Activated naive CD4-positive, alpha-beta T cell treated with anti-CD3 and anti-CD28 coated beads, Interleukin-2, amount 10 ng/mL, durations not matched to agents 7 days and 5 days (primary cell): Measurements from ENCODE around the gene TCEA2.

ENCODE experiments used
- CTCF ChIA-PET: fragments of 350-600 bp; sonication (Branson Sonifier 250); formaldehyde crosslinking; loops from one replicate; lab custom pipeline; 2021; ENCODE audit warnings: antibody characterized with exemption; lab: Charles Lee
- DNase-seq: peaks from one replicate; pipeline ENCODE4 v3.0.0-alpha.2; 2020
- H3K27ac Mint-ChIP-seq: one replicate; pipeline ENCODE4 v1.8.0; 2021; ENCODE audit warnings: mild to moderate bottlenecking, moderate library complexity, mixed read lengths
- H3K27me3 Mint-ChIP-seq: one replicate; pipeline ENCODE4 v1.8.0; 2021; ENCODE audit warnings: mild to moderate bottlenecking, mixed read lengths
- H3K36me3 Mint-ChIP-seq: one replicate; pipeline ENCODE4 v1.8.0; 2021; ENCODE audit warnings: mixed read lengths
- H3K4me1 Mint-ChIP-seq: one replicate; pipeline ENCODE4 v1.8.0; 2021; ENCODE audit warnings: mixed read lengths
- H3K4me3 Mint-ChIP-seq: one replicate; pipeline ENCODE4 v1.8.0; 2021; ENCODE audit warnings: mild to moderate bottlenecking, moderate library complexity, mixed read lengths
- H3K9me3 Mint-ChIP-seq: one replicate; pipeline ENCODE4 v1.8.0; 2021; ENCODE audit warnings: mixed read lengths

TCEA2 gene

GRCh38 chr20:64107736-64108457, 44.9 kb downstream of the TCEA2 start:
- DNase-seq, result peak; percentile 16
- H3K9me3 Mint-ChIP-seq, result no peaks in the 10 kb centered on the region
- H3K4me3 Mint-ChIP-seq, result no peak overlapping the region
- H3K27me3 Mint-ChIP-seq, result peaks cover 50% of the 10 kb centered on the region
- no peaks in the 10 kb centered on the region for H3K4me1 Mint-ChIP-seq
- CTCF ChIA-PET, result interaction anchor here (0.7 to 4.9 kb wide), 3 partner anchors 8 to 13 kb away, joined by 3 to 28 read pairs (median 6); no protein-coding TSS in a partner anchor
- H3K36me3 Mint-ChIP-seq, result no peaks in the 10 kb centered on the region
- H3K27ac Mint-ChIP-seq, result no peak overlapping the region

- DNase-seq, result peak; percentile 16
- no peaks in the 10 kb centered on the region for H3K9me3 Mint-ChIP-seq
- peaks cover 49% of the 10 kb centered on the region for H3K27me3 Mint-ChIP-seq
- H3K4me1 Mint-ChIP-seq, result no peaks in the 10 kb centered on the region
- H3K36me3 Mint-ChIP-seq, result no peaks in the 10 kb centered on the region
- H3K27ac Mint-ChIP-seq, result peak overlapping the region; percentile 71
- CTCF ChIA-PET, result interaction anchor here (1.3 to 4.9 kb wide), 3 partner anchors 7 to 25 kb away, joined by 3 to 28 read pairs (median 6); partner anchors contain the start of gene LKAAEAR1
- no peak overlapping the region for H3K4me3 Mint-ChIP-seq
Measured at GRCh38 chr20:64108731-64109681, 46.0 kb downstream of the TCEA2 start.

- CTCF ChIA-PET, result interaction anchor here (1.3 to 4.9 kb wide), 4 partner anchors 8 to 26 kb away, joined by 3 to 28 read pairs (median 4); partner anchors contain the start of gene LKAAEAR1
- Mint-ChIP-seq H3K9me3 (no peaks in the 10 kb centered on the region), H3K4me3 (no peak overlapping the region), H3K36me3 (no peaks in the 10 kb centered on the region), H3K4me1 (no peaks in the 10 kb centered on the region), H3K27ac (no peak overlapping the region), H3K27me3 (peaks cover 40% of the 10 kb centered on the region)
- DNase-seq, result peak; percentile 4
Measured at GRCh38 chr20:64109831-64110391, 46.9 kb downstream of the TCEA2 start.

GRCh38 chr20:64110411-64111068, 47.5 kb downstream of the TCEA2 start:
- H3K4me3 Mint-ChIP-seq, result no peak overlapping the region

GRCh38 chr20:64111841-64112641, 49.0 kb downstream of the TCEA2 start:
- Mint-ChIP-seq H3K9me3 (no peaks in the 10 kb centered on the region), H3K4me1 (no peaks in the 10 kb centered on the region), H3K4me3 (no peak overlapping the region), H3K27ac (no peak overlapping the region), H3K36me3 (no peaks in the 10 kb centered on the region), H3K27me3 (peaks cover 32% of the 10 kb centered on the region)
- CTCF ChIA-PET, result interaction anchor here (0.9 to 4.9 kb wide), 3 partner anchors 9 to 616 kb away, joined by 3 to 28 read pairs (median 4); no protein-coding TSS in a partner anchor
- peak; percentile 20 for DNase-seq

More at GRCh38 chr20:64110411-64111068, 47.5 kb downstream of the TCEA2 start:
- no peaks in the 10 kb centered on the region for H3K36me3 Mint-ChIP-seq
- H3K9me3 Mint-ChIP-seq, result no peaks in the 10 kb centered on the region
- H3K27ac Mint-ChIP-seq, result no peak overlapping the region
- DNase-seq, result peak; percentile 18
- peaks cover 38% of the 10 kb centered on the region for H3K27me3 Mint-ChIP-seq
- H3K4me1 Mint-ChIP-seq, result no peaks in the 10 kb centered on the region
- CTCF ChIA-PET, result interaction anchor here (1.3 to 4.9 kb wide), 4 partner anchors 9 to 73 kb away, joined by 3 to 28 read pairs (median 5); no protein-coding TSS in a partner anchor

GRCh38 chr20:64112691-64113443, 49.9 kb downstream of the TCEA2 start:
- H3K9me3 Mint-ChIP-seq, result no peaks in the 10 kb centered on the region
- CTCF ChIA-PET, result interaction anchor here (0.9 to 4.9 kb wide), 2 partner anchors 8 to 617 kb away, joined by 3 to 28 read pairs; no protein-coding TSS in a partner anchor
- peaks cover 28% of the 10 kb centered on the region for H3K27me3 Mint-ChIP-seq
- H3K4me3 Mint-ChIP-seq, result no peak overlapping the region
- H3K27ac Mint-ChIP-seq, result no peak overlapping the region
- no peaks in the 10 kb centered on the region for H3K36me3 Mint-ChIP-seq
- DNase-seq, result peak; percentile 14
- no peaks in the 10 kb centered on the region for H3K4me1 Mint-ChIP-seq

GRCh38 chr20:64113444-64113775, 50.4 kb downstream of the TCEA2 start:
- CTCF ChIA-PET, result no interaction called here
- Mint-ChIP-seq H3K4me3 (no peak overlapping the region), H3K9me3 (no peaks in the 10 kb centered on the region), H3K4me1 (no peaks in the 10 kb centered on the region), H3K27me3 (peaks cover 23% of the 10 kb centered on the region), H3K27ac (no peak overlapping the region), H3K36me3 (no peaks in the 10 kb centered on the region)
- peak; percentile 15 for DNase-seq

GRCh38 chr20:64113796-64114355, 50.9 kb downstream of the TCEA2 start:
- H3K27ac Mint-ChIP-seq, result no peak overlapping the region
- H3K4me1 Mint-ChIP-seq, result no peaks in the 10 kb centered on the region
- CTCF ChIA-PET, result no interaction called here
- no peaks in the 10 kb centered on the region for H3K36me3 Mint-ChIP-seq
- no peaks in the 10 kb centered on the region for H3K9me3 Mint-ChIP-seq
- DNase-seq, result peak; percentile 16
- H3K4me3 Mint-ChIP-seq, result no peak overlapping the region
- H3K27me3 Mint-ChIP-seq, result peaks cover 21% of the 10 kb centered on the region

GRCh38 chr20:64114356-64114971, 51.5 kb downstream of the TCEA2 start:
- Mint-ChIP-seq H3K27ac (no peak overlapping the region), H3K36me3 (no peaks in the 10 kb centered on the region), H3K27me3 (peaks cover 18% of the 10 kb centered on the region), H3K9me3 (no peaks in the 10 kb centered on the region), H3K4me1 (no peaks in the 10 kb centered on the region), H3K4me3 (no peak overlapping the region)
- DNase-seq, result peak; percentile 14
- CTCF ChIA-PET, result interaction anchor here (1.1 kb wide), 1 partner anchor 75 kb away, joined by 3 read pairs; no protein-coding TSS in a partner anchor

- Mint-ChIP-seq H3K36me3 (no peaks in the 10 kb centered on the region), H3K27me3 (peaks cover 19% of the 10 kb centered on the region), H3K27ac (no peak overlapping the region), H3K9me3 (no peaks in the 10 kb centered on the region), H3K4me1 (peaks cover 6% of the 10 kb centered on the region), H3K4me3 (no peak overlapping the region)
- CTCF ChIA-PET, result interaction anchor here (1.1 to 7.4 kb wide), 3 partner anchors 8 to 76 kb away, joined by 3 to 75 read pairs (median 3); partner anchors contain the start of genes LKAAEAR1 and NPBWR2
- peak; percentile 14 for DNase-seq
Measured at GRCh38 chr20:64115171-64115911, 52.3 kb downstream of the TCEA2 start.

GRCh38 chr20:64116016-64116415, 53.0 kb downstream of the TCEA2 start:
- H3K27me3 Mint-ChIP-seq, result peaks cover 25% of the 10 kb centered on the region
- no peak overlapping the region for H3K4me3 Mint-ChIP-seq
- DNase-seq, result peak; percentile 10
- peaks cover 9% of the 10 kb centered on the region for H3K4me1 Mint-ChIP-seq
- no peaks in the 10 kb centered on the region for H3K9me3 Mint-ChIP-seq
- no peaks in the 10 kb centered on the region for H3K36me3 Mint-ChIP-seq
- CTCF ChIA-PET, result interaction anchor here (1.1 to 7.4 kb wide), 2 partner anchors 8 to 33 kb away, joined by 3 to 75 read pairs; partner anchors contain the start of genes LKAAEAR1 and NPBWR2
- H3K27ac Mint-ChIP-seq, result no peak overlapping the region
